A549 (cell line): ENCODE data around the gene OSBPL3.

Experiments used
- EHMT2 ChIP-seq: fragments of 200-600 bp; sonication (generic); IDR thresholded peaks from 2 replicates; pipeline ENCODE4 v1.6.1; 2016; ENCODE audit warnings: antibody characterized with exemption, low read depth, mild to moderate bottlenecking, moderate library complexity
- EP300 ChIP-seq, 2 experiments: fragments of >200 bp; sonication (Bioruptor Twin); formaldehyde crosslinking; IDR thresholded peaks; 2 replicates in 1 of 2; 3 replicates in 1 of 2; pipeline ENCODE4 v1.6.1; 2016 to 2017
- HOXA7 ChIP-seq: fragments of 250-450 bp; sonication (Bioruptor Pico); IDR thresholded peaks from 2 replicates; pipeline ENCODE4 v1.5.0; 2020; ENCODE audit warnings: mild to moderate bottlenecking, moderate library complexity
- JUN ChIP-seq, 2 experiments: fragments of >200 bp; sonication (Bioruptor Twin); formaldehyde crosslinking; IDR thresholded peaks; 2 replicates in 1 of 2; 3 replicates in 1 of 2; pipeline ENCODE4 v1.6.1; 2016 to 2017
- NR3C1 ChIP-seq: fragments of >200 bp; sonication (Bioruptor Twin); formaldehyde crosslinking; IDR thresholded peaks from 3 replicates; pipeline ENCODE4 v1.6.1; 2017
- RCOR1 ChIP-seq: fragments of 150-350 bp; IDR thresholded peaks from 2 replicates; pipeline ENCODE4 v1.6.1; 2014; ENCODE audit warnings: antibody characterized with exemption, low read length, low read depth
- RFX5 ChIP-seq: fragments of 450-650 bp; IDR thresholded peaks from 2 replicates; pipeline ENCODE4 v1.7.1; 2014; ENCODE audit warnings: antibody characterized with exemption, mild to moderate bottlenecking, moderate library complexity
- TF ChIP-seq, protein P1 (sequence below): fragments of >200 bp; sonication (Bioruptor Twin); formaldehyde crosslinking; IDR thresholded peaks from 3 replicates; pipeline ENCODE4 v1.5.1; 2016
- TF ChIP-seq, protein P2 (sequence below): IDR thresholded peaks from 2 replicates; pipeline ENCODE4 v1.6.1; 2012

DNA sequence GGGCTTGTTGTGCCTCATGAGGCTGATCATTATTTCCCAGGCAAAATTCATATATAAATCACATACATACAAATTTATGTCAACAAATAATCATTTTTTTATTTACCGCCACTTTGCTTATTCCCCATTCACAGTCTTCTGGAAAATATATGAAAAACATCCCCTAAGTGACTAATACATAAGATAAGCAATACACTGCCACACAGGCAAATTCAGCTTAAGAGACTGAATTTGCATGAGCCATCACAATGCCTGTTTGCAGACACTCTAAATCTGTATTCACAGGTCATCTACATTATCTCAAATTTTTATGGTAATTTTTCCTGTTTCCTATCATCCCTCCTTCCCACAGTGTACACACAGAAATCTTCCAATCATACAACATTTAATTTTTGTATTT, 13.2 kb downstream of the OSBPL3 start:
- TF ChIP-seq RFX5 (no peak), EHMT2 (no peak), JUN (IDR thresholded peaks at IDR 0.05) (no peak), NR3C1 (no peak), HOXA7 (CRISPR knock-in tag) (no peak), EP300 (IDR thresholded peaks at IDR 0.05) (no peak), RCOR1 (no peak)
- TF ChIP-seq, protein P1, sequence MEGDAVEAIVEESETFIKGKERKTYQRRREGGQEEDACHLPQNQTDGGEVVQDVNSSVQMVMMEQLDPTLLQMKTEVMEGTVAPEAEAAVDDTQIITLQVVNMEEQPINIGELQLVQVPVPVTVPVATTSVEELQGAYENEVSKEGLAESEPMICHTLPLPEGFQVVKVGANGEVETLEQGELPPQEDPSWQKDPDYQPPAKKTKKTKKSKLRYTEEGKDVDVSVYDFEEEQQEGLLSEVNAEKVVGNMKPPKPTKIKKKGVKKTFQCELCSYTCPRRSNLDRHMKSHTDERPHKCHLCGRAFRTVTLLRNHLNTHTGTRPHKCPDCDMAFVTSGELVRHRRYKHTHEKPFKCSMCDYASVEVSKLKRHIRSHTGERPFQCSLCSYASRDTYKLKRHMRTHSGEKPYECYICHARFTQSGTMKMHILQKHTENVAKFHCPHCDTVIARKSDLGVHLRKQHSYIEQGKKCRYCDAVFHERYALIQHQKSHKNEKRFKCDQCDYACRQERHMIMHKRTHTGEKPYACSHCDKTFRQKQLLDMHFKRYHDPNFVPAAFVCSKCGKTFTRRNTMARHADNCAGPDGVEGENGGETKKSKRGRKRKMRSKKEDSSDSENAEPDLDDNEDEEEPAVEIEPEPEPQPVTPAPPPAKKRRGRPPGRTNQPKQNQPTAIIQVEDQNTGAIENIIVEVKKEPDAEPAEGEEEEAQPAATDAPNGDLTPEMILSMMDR: no peak
- TF ChIP-seq, protein P2, sequence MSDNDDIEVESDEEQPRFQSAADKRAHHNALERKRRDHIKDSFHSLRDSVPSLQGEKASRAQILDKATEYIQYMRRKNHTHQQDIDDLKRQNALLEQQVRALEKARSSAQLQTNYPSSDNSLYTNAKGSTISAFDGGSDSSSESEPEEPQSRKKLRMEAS: no peak
